SHP77 (cell line): ENCODE results near the gene ACSF2.

Source experiments
- DNase-seq, 2 experiments: peaks; one replicate each; lab custom pipeline; 2025; lab: John Stamatoyannopoulos, UW

Gene ACSF2

GRCh38 chr17:50477976-50478375 lies 52.0 kb downstream of the ACSF2 start:
- no peak for DNase-seq

GRCh38 chr17:50478391-50479381 lies 52.7 kb downstream of the ACSF2 start, which contains the start of gene RSAD1:
Gene RSAD1 (plus strand): TSS chr17:50478860. CDS start chr17:50478885, 25 bp downstream.
- peak; percentile 87 to 92 for DNase-seq

DNA sequence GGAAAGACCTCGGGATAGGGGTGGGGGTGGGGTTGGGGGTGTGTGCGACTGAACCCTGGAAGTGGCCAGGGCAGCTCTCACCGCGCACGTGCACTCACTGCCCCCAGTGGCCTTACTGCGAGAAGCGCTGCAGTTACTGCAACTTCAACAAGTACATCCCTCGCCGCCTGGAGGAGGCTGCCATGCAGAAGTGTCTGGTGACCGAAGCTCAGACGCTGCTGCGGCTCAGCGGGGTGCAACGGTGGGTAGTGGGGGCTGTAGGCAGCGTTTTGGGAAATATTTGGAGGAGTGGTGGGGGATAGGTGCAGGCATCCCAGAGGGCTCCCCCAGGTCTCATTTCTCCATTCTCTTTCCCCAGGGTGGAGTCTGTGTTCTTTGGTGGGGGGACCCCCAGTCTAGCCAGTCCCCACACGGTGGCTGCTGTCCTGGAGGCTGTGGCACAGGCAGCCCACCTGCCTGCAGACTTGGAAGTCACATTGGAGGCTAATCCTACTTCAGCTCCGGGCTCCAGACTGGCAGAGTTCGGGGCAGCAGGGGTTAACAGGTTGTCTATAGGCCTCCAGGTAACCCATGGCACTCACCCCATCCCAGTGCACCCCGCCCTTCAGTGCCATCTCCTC lies 53.6 kb downstream of the ACSF2 start:
- peak; percentile 71 to 87 for DNase-seq

GRCh38 chr17:50480142-50480764 lies 54.2 kb downstream of the ACSF2 start:
- no peak for DNase-seq

DNA sequence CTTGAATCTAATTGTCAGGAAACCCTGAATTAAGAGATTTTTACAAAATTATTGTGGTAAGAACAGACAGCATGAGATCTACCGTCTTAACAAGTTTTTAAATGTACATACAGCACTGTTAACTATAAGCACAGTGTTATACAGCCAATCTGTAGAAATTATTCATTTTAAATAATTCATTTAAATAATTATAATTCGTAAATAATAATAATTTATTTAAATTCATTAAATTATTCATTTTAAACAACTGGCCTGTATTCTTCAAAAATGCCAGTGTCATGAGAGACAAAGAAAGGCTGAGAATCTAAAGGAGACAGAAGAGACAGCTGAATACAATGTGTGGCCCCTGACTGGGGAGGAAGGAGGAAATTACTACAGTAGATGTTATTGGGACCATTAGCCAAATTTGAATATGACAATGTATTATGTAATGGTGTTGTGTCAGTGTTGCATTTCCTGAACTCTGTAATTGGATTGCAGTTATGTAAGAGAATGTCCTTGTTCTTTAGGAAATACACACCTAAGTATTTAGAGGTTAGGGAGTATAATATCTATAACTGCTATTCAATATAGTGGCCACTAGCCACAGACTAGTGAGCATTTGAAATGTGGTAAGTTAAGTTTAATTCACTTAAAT lies 55.0 kb downstream of the ACSF2 start:
- no peak for DNase-seq

GRCh38 chr17:50481648-50482047 lies 55.6 kb downstream of the ACSF2 start:
- DNase-seq = peak in 1 of 2 experiments; percentile 66

DNA sequence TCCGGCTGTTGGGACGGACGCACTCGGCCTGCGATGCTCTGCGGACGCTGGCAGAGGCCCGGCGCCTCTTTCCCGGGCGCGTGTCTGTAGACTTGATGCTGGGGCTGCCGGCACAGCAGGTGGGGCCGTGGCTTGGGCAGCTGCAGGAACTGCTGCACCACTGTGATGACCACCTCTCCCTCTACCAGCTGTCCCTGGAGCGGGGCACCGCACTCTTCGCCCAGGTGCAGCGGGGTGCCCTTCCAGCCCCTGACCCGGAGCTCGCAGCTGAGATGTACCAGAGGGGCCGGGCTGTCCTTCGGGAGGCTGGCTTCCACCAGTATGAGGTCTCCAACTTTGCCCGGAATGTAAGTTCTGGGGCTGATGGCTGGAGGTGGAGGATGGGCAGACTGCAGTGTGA lies 56.1 kb downstream of the ACSF2 start:
- DNase-seq = peak; percentile 39 to 66

DNA sequence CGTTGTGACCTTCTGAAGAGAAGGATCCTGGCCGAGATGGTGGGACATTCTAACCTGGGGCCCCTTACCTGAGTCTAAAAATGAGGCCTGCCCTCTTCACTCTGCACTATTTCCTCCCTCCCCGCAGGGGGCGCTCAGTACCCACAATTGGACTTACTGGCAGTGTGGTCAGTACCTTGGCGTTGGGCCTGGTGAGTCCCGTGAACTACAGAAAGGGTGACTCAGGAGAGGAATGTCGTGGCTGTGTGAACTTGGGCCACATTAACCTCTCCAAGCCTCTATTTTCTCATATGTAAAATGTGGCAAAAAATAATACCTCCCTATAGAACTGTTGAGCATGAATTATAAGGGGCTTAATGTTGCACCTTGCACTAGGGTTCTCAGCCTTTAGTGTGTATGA lies 56.5 kb downstream of the ACSF2 start:
- peak; percentile 86 to 89 for DNase-seq

GRCh38 chr17:50483266-50483665 lies 57.2 kb downstream of the ACSF2 start:
- no peak for DNase-seq

DNA sequence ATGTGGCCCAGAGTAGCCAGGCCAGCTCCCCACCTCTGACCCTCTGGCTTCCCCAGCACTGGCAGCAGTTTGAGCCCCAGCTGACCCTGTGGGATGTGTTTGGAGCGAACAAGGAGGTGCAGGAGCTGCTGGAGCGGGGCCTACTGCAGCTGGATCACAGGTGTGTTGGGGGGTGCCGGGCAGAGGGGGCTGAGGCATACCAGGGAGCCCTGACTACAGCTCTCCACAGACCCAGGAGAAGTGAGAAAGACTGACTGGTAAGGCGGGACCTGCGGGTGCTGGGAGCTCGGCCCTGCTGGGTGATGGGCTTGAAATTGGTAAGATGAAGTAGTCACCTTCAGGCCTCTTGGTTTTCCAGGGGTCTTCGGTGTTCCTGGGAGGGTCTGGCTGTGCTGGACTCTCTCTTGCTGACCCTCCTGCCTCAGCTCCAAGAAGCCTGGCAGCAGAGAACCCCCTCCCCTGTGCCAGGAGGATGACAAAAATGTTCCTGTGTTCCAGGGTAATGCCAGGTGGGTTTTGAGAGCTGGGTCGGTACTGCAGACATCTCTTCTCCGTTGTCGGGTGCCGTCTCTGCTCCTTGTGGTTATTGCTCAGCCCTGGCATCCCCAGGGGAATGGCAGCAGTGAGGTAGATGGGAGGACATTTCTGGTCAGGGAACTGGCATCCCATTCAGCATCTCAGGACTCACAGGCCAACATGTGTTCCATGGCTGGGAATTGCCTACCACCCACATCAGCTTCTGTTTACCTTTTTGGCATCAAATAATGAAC lies 58.6 kb downstream of the ACSF2 start:
- DNase-seq = no peak

GRCh38 chr17:50487213-50488096 lies 61.4 kb downstream of the ACSF2 start:
- DNase-seq = no peak

DNA sequence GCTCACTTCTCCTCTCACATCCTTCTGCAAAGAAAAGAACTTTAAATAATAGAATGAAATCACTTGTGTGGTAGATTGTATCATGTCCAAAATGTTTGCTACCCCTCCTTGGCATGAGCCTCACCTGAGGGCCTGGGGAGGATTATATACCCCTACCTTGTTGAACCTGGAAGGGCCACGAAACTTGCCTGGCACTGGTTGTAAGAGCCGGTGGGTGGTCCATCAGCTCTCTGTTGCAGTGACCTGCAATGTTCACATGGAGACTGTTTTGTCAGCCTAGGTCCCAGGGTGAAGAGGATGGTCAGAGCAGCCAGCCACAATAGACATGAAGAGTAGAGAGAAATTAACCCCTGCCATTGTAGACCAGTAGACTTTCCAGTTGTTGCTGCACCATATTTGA lies 62.9 kb downstream of the ACSF2 start:
- no peak for DNase-seq

DNA sequence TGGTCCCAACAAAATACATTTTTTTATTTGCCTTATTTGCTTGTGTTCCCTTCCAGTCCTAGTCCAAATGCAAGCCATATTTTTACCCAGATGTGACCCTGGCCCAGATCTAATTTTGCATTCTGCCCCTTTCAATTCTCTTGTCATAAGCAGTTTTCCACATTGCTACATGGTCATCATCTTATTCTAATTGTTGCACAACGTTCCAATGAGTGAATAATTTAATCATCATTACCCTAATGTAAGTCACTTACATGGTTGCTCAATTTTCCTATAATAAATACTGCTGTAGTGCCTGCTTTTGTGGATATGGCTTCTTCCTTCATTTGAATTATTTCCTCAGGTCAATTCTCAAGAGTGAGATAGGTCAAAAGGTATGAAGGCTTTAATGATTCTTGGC lies 65.5 kb downstream of the ACSF2 start:
- no peak for DNase-seq

DNA sequence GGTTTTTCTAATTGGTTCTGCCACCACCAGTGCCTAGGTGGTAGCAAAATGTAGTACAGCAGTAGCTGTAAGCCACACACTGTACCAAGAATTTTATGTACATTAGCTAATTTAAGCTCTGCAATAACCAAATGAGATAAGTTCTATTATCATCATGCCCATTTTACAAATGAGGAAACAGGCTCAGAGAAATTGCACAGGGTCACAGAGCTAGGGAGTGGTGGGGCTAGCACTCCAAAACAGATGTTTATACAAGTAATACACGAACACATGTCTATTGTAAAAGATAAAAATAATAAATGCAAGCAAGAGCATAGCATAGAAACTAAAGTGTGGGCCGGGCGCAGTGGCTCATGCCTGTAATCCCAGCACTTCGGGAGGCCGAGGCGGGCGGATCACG lies 66.2 kb downstream of the ACSF2 start:
- no peak for DNase-seq

DNA sequence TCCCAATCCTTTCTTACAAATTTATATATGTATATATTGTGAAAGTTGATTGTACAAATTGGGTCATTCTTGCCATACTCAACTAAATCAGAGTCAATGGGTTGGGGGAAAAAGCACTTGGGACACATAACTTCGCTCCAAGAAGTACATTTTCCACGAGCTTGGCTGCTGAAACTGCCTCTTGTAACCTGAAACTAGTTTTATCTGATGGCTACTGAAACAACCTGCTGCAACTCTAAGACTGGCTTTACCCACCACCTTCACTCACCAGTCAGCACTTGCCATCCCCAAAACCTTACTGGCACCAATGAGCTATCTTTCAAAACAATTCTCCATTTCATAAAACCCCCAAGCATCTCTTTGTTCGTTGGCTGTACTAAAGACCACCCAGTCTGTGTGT lies 67.7 kb downstream of the ACSF2 start:
- no peak for DNase-seq

DNA sequence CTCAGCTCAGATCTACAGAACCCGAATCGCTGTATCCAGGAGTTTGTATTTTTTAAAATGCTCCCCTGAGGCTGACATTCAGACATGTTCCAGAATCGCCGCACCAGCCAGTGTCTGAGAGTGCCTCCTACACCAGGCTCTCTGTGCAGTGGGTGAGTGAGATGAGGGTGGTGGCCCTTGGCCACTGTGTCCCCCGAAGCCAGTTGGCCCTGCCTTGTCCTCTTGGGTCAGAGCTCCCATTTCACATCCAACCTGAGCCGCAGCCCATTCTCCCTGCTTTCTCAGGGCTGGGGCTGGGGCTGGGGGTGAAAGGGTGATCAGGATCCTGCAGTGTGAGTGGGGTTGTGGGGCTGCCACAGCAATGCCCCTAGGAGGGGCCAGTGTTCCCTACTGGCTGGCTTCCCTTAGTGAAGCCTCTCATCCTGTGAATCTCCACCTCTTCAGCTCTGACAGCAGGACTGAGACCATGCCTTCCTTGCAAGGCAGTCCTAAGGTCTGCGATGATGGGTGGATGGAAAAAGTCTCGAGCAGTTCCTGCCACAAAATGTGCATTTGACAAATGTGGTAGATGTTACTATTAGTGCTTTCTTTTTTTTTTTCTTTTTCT lies 69.3 kb downstream of the ACSF2 start:
- DNase-seq = no peak

DNA sequence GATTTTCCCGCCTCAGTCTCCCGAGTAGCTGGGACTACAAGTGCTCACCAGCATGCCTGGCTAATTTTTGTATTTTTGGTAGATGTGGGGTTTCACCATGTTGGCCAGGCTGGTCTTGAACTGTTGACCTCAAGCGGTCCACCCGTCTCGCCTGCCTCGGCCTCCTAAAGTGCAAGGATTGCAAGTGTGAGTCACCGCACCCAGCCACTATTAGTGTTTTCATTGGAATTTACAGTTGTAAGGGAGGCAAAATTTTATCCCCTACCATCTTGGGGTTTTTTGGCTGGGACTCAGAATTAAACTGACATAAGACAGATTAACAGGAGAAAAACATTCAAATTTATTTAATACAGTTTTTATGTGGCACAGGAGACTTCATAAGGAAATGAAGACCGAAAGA lies 69.9 kb downstream of the ACSF2 start:
- DNase-seq = no peak

DNA sequence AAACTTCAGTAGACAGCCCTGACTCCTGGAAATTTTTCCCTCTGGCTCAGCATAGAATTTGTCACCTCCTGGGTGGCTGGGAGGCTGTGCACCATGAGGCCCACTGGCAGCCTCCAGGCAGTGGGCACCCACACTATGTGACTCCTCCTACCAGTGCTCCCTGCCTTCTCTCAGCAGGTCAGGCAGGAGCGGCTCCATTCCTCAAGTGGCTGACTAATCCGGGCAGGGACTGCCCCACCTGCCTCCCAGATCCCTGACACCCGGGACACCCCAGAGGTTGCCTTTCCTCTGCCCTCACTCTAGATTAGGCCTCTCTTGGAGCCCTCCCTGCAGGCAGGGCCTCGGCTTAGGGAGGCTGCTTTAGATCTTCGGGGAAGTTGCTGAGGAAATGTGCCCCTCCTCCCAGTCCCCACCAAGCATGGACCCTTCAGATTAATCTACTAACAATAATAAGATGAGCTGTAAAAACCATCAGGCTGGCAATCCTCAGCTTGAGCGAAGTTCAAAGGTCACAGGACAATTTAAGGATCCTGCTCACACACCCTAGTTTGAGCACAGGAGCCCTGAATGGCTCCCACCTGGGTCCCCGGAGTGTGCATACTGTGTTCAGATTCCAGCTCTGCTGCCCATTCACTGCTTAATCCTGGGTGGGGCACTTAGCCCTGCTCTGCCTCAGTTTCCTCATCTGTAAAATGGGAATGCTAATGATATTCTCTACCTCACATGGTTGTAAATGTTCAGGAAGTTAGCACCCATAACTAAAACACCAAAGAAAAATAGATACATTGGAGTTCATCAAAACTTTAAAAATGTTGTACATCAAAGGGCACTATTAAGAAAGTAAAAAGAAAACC lies 72.2 kb downstream of the ACSF2 start:
- DNase-seq = no peak

DNA sequence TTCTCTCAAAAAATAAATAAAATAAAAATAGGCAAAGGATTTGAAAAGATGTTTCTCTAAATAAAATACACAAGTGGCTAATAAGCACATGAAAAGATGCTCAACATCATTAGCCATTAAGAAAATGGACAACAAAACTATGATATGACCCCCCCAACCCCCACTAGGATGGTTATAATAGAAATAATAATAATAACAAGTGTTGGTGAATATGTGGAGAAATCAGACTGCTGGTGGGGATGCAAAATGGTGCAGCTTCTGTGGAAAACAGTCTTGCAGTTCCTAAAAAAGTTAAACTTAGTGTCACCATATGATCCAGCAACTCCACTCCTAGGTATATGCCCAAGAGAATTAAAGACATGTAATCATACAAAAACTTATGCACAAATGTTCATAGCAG lies 73.3 kb downstream of the ACSF2 start:
- no peak for DNase-seq
